K562 (cell line): ENCODE results near the gene PLEKHG1. TPM values are rescaled to one million over a fixed set of nuclear protein-coding genes. Genes with fewer than 3 reads are reported as not detected.

ENCODE experiments used
- ATAC-seq: fragments of 200-7000 bp; cut with Tn5 transposase; 3 replicates; pipeline ENCODE4 v1.9.1; 2020; ENCODE audit warnings: moderate library complexity
- BruUV-seq: library from RNA; stranded (reverse); fragments of 400-500 nt; replicated peaks from 2 replicates; lab custom pipeline; 2021; lab: Mats Ljungman, UMichigan
- CTCF ChIA-PET: fragments of 300-600 bp; formaldehyde crosslinking; extraction: SDS; loops from one replicate; lab custom pipeline; 2021; ENCODE audit warnings: low intra/inter-chr PET ratio; lab: Yijun Ruan, JAX
- POLR2A ChIA-PET: fragments of 300-600, 350-650 bp; sonication (Branson Sonifier 250); formaldehyde crosslinking; extraction: SDS; loops from one replicate; lab custom pipeline; 2021; ENCODE audit warnings: antibody characterized with exemption, inconsistent platforms; lab: Yijun Ruan, JAX
- DNase-seq, 4 experiments: peaks; one replicate each; pipeline versions ENCODE4 v3.0.0 to v3.0.0-alpha.2; 2011 to 2018; ENCODE audit warnings: low spot score in 3 of 4, mixed read lengths in 3 of 4; ENCODE audit errors: extremely low read depth in 1 of 4
- FAIRE-seq: peaks from 2 replicates; lab custom pipeline; 2011; peaks lifted over from hg19 to GRCh38; lab: Jason Lieb, UNC
- H2AFZ ChIP-seq: 2 replicates; pipeline ENCODE4 v1.6.0; 2011; ENCODE audit warnings: low read depth, low read length, control low read depth, inconsistent platforms
- H3K27ac ChIP-seq: fragments of 200-600 bp; 3 replicates; pipeline ENCODE4 v1.8.0; 2011; ENCODE audit warnings: low read depth, mild to moderate bottlenecking, control low read depth, inconsistent platforms, low read length, moderate library complexity, mixed read lengths; ENCODE audit errors: extremely low read depth
- H3K27me3 ChIP-seq, 2 experiments: fragments of 300-600 bp in 1 of 2; 2 replicates in 1 of 2; 3 replicates in 1 of 2; pipeline versions ENCODE4 v1.6.0 to v1.8.0; 2011; ENCODE audit warnings: inconsistent platforms in 2 of 2, low read length in 2 of 2, mild to moderate bottlenecking in 1 of 2, mixed read lengths in 1 of 2, moderate library complexity in 1 of 2; ENCODE audit not compliant: control insufficient read depth in 2 of 2, insufficient read depth in 2 of 2
- H3K36me3 ChIP-seq: fragments of 300-600 bp; 3 replicates; pipeline ENCODE4 v1.8.0; 2011; ENCODE audit warnings: mild to moderate bottlenecking, low read length, inconsistent platforms; ENCODE audit not compliant: control insufficient read depth, insufficient read depth
- H3K4me1 ChIP-seq, 2 experiments: fragments of 200-600 bp in 1 of 2; replicated peaks in 1 of 2; 2 replicates in 1 of 2; 3 replicates in 1 of 2; pipeline versions ENCODE4 v1.5.1 to v1.8.0; 2011; ENCODE audit warnings: inconsistent platforms in 2 of 2, low read length in 2 of 2, mild to moderate bottlenecking in 1 of 2, mixed read lengths in 1 of 2, moderate library complexity in 1 of 2; ENCODE audit not compliant: control insufficient read depth in 2 of 2, insufficient read depth in 2 of 2
- H3K4me2 ChIP-seq: 2 replicates; pipeline ENCODE4 v1.6.1; 2011; ENCODE audit warnings: low read length, control low read depth, inconsistent platforms, mixed read lengths; ENCODE audit not compliant: insufficient read depth
- H3K4me3 ChIP-seq: fragments of 200-600 bp; sonication (generic), shearing (Covaris generic); 2 replicates; pipeline ENCODE4 v1.5.1; 2016; ENCODE audit warnings: control low read depth, inconsistent platforms
- H3K79me2 ChIP-seq: fragments of 200-600 bp; 3 replicates; pipeline ENCODE4 v1.8.0; 2011; ENCODE audit warnings: low read length, inconsistent platforms; ENCODE audit not compliant: control insufficient read depth, insufficient read depth
- H3K9ac ChIP-seq, 2 experiments: 2 replicates each; pipeline versions ENCODE4 v1.6.0 to v1.6.1; 2011; ENCODE audit warnings: low read depth in 2 of 2, low read length in 2 of 2, control low read depth in 1 of 2, inconsistent platforms in 1 of 2, mild to moderate bottlenecking in 1 of 2, mixed read lengths in 1 of 2; ENCODE audit not compliant: insufficient read depth in 1 of 2
- H3K9me1 ChIP-seq: one replicate; pipeline ENCODE4 v1.6.0; 2011; ENCODE audit warnings: inconsistent platforms, mild to moderate bottlenecking, low read length, moderate library complexity; ENCODE audit not compliant: control insufficient read depth, insufficient read depth
- H3K9me3 ChIP-seq: replicated peaks from 2 replicates; pipeline ENCODE4 v1.5.1; 2011; ENCODE audit warnings: low read depth, low read length, inconsistent platforms; ENCODE audit not compliant: control insufficient read depth, insufficient read depth
- H4K20me1 ChIP-seq: replicated peaks from 2 replicates; pipeline ENCODE4 v1.6.1; 2011; ENCODE audit warnings: low read length, inconsistent platforms, mixed read lengths; ENCODE audit not compliant: control insufficient read depth, insufficient read depth
- MECOM ChIP-seq: fragments of 250-450 bp; sonication (Bioruptor Pico); IDR thresholded peaks from 2 replicates; pipeline ENCODE4 v1.8.0; 2022; ENCODE audit warnings: inconsistent platforms
- NFATC3 ChIP-seq: fragments of 450-650 bp; IDR thresholded peaks from 2 replicates; pipeline ENCODE4 v1.6.1; 2017; ENCODE audit warnings: mild to moderate bottlenecking
- SUPT5H ChIP-seq: fragments of 450-650 bp; IDR thresholded peaks from 2 replicates; pipeline ENCODE4 v1.6.1; 2016
- TCF7 ChIP-seq: sonication (generic); IDR thresholded peaks from 2 replicates; pipeline ENCODE4 v1.6.1; 2016; ENCODE audit warnings: antibody characterized with exemption, borderline replicate concordance
- THRAP3 ChIP-seq: fragments of 450-650 bp; IDR thresholded peaks from 2 replicates; pipeline ENCODE4 v1.6.1; 2016; ENCODE audit warnings: mild to moderate bottlenecking, inconsistent platforms, borderline replicate concordance
- ZBTB1 ChIP-seq: sonication (generic); formaldehyde crosslinking; IDR thresholded peaks from 2 replicates; pipeline ENCODE4 v1.8.1; 2023; ENCODE audit warnings: missing genetic modification reagents, low read depth, mild to moderate bottlenecking, borderline replicate concordance
- ZC3H11A ChIP-seq: IDR thresholded peaks from 2 replicates; pipeline ENCODE4 v1.6.1; 2012; ENCODE audit warnings: low read depth, low read length, improper control_type of control experiment
- ZNF232 ChIP-seq: sonication (generic); formaldehyde crosslinking; IDR thresholded peaks from 2 replicates; pipeline ENCODE4 v1.8.0; 2022; ENCODE audit warnings: mild to moderate bottlenecking, missing genetic modification reagents
- WGBS: fragments of 100-300 bp; shearing (Covaris generic); methylation state at CpG from one replicate; pipeline ENCODE4 v1.1.6; 2016; ENCODE audit warnings: low coverage, mixed read lengths; ENCODE audit not compliant: insufficient coverage; ENCODE audit errors: missing lambda C conversion rate; 5-methylcytosine and 5-hydroxymethylcytosine counted together
- in situ Hi-C: fragments of 300-500 bp; cut with MboI; formaldehyde crosslinking; loops from 4 replicates; pipeline ENCODE4 v1.15.0; 2018; ENCODE audit warnings: inconsistent platforms, mixed read lengths
- intact Hi-C: fragments of 100-400 bp; cut with micrococcal nuclease; formaldehyde crosslinking; loops from 2 replicates; pipeline ENCODE4 v1.14.2; 2022
- polyA plus RNA-seq, 8 experiments: library from polyadenylated mRNA; depleted of rRNA in 4 of 8; stranded (reverse) in 5 of 8; unstranded in 3 of 8; fragments of >200 nt; fragmentation: Nextera tagmentation in 2 of 8; fragmentation: Illumina TruSeq in 1 of 8; extraction: Ambion mirVana in 2 of 8; extraction: Trizol in 1 of 8; gene quantifications; 2 replicates each; pipeline versions ENCODE4 v1.2.1 to v1.2.3, GENCODE V29; 2011 to 2014; ENCODE audit warnings: inconsistent platforms in 1 of 8, missing spikeins in 1 of 8
- total RNA-seq, 7 experiments: library from RNA; depleted of rRNA in 6 of 7; stranded (reverse); fragments of >200 nt in 6 of 7; fragmentation: Illumina TruSeq in 2 of 7; extraction: Trizol in 2 of 7; gene quantifications; 2 replicates each; pipeline versions ENCODE4 v1.2.1 to v1.2.3, GENCODE V29; 2011 to 2021; ENCODE audit warnings: low replicate concordance in 1 of 7
- TF ChIP-seq, protein P1 (sequence below): fragments of 250-450 bp; sonication (Bioruptor Pico); IDR thresholded peaks from 2 replicates; pipeline ENCODE4 v1.8.0; 2021; ENCODE audit warnings: moderate library complexity, mild to moderate bottlenecking, inconsistent platforms
- TF ChIP-seq, protein P2 (sequence below): fragments of 250-450 bp; sonication (Bioruptor Pico); IDR thresholded peaks from 2 replicates; pipeline ENCODE4 v1.4.0; 2020; ENCODE audit warnings: borderline replicate concordance
- TF ChIP-seq, protein P3 (sequence below): sonication (generic); formaldehyde crosslinking; IDR thresholded peaks from 2 replicates; pipeline ENCODE4 v1.8.1; 2023; ENCODE audit warnings: missing genetic modification reagents, mild to moderate bottlenecking, borderline replicate concordance
- TF ChIP-seq, protein P4 (sequence below): IDR thresholded peaks from 3 replicates; pipeline ENCODE4 v1.6.1; 2011; ENCODE audit warnings: borderline replicate concordance, mild to moderate bottlenecking, moderate library complexity; ENCODE audit not compliant: insufficient read length; ENCODE audit errors: extremely low read depth

PLEKHG1 gene
- total and polyA plus RNA-seq, 9 of the 15 experiments (the other 6 are each of a cell fraction or from before 2014, with no cell fraction given), result 0.03 to 0.16 (median 0.03) TPM; not detected in 6

DNA sequence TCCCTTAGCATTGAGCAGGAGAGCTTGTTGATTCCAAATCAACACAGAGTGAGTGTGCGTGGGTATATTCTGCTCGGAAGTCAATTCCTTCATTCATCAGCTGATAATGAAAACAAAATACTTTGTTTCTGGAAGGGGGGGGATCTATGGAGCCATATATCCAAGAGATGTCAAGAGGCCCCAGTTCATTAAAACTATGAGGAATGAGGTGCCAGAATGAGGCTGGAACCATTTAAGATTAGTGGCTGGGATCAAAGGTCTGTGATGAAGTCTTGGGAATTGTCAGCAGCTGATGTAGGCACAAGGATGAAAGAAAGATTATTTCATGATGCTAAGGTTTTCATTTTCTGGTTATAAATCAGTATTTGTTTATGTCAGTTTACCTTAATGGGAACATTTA lies 30.5 kb upstream of the PLEKHG1 start:
- H3K9me1 ChIP-seq, result no peaks in the 10 kb centered on the region
- BruUV-seq, result no TSS peak
- peaks cover 3 to 7% of the 10 kb centered on the region in 2 experiments; a peak in 3 of 5 replicates for H3K4me1 ChIP-seq
- ChIA-PET POLR2A (interaction anchor here (0.8 kb wide), 1 partner anchor 9 kb away, joined by 3 read pairs; no protein-coding TSS in a partner anchor), CTCF (no interaction called here)
- intact Hi-C loops (no loop called here), in situ Hi-C loops (no loop called here)
- no peak overlapping the region for H3K27ac ChIP-seq
- no peak overlapping the region for H3K4me2 ChIP-seq
- no peak overlapping the region for H3K4me3 ChIP-seq
- ATAC-seq (no peak), FAIRE-seq (no peak), DNase-seq (no peak)
- H3K36me3 ChIP-seq, result no peaks in the 10 kb centered on the region
- H4K20me1 ChIP-seq, result no peaks in the 10 kb centered on the region; the same call in 1 of the 2 replicates
- peaks cover 9 to 14% of the 10 kb centered on the region in 2 experiments; a peak in 4 of 5 replicates for H3K27me3 ChIP-seq
- H2AFZ ChIP-seq, result no peak overlapping the region
- WGBS, result 4% methylated on average over 2 of the region's 2 CpGs
- TF ChIP-seq NFATC3 (no peak), ZC3H11A (no peak), MECOM (no peak), ZBTB1 (CRISPR knock-in tag) (no peak), ZNF232 (CRISPR knock-in tag) (no peak), TCF7 (no peak), SUPT5H (no peak), THRAP3 (no peak)
- TF ChIP-seq, protein P1, sequence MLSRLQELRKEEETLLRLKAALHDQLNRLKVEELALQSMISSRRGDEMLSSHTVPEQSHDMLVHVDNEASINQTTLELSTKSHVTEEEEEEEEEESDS (CRISPR knock-in tag), result no peak
- TF ChIP-seq, protein P2, sequence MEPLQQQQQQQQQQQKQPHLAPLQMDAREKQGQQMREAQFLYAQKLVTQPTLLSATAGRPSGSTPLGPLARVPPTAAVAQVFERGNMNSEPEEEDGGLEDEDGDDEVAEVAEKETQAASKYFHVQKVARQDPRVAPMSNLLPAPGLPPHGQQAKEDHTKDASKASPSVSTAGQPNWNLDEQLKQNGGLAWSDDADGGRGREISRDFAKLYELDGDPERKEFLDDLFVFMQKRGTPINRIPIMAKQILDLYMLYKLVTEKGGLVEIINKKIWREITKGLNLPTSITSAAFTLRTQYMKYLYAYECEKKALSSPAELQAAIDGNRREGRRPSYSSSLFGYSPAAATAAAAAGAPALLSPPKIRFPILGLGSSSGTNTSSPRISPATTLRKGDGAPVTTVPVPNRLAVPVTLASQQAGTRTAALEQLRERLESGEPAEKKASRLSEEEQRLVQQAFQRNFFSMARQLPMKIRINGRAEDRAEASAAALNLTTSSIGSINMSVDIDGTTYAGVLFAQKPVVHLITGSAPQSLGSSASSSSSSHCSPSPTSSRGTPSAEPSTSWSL (CRISPR knock-in tag), result no peak
- TF ChIP-seq, protein P3, sequence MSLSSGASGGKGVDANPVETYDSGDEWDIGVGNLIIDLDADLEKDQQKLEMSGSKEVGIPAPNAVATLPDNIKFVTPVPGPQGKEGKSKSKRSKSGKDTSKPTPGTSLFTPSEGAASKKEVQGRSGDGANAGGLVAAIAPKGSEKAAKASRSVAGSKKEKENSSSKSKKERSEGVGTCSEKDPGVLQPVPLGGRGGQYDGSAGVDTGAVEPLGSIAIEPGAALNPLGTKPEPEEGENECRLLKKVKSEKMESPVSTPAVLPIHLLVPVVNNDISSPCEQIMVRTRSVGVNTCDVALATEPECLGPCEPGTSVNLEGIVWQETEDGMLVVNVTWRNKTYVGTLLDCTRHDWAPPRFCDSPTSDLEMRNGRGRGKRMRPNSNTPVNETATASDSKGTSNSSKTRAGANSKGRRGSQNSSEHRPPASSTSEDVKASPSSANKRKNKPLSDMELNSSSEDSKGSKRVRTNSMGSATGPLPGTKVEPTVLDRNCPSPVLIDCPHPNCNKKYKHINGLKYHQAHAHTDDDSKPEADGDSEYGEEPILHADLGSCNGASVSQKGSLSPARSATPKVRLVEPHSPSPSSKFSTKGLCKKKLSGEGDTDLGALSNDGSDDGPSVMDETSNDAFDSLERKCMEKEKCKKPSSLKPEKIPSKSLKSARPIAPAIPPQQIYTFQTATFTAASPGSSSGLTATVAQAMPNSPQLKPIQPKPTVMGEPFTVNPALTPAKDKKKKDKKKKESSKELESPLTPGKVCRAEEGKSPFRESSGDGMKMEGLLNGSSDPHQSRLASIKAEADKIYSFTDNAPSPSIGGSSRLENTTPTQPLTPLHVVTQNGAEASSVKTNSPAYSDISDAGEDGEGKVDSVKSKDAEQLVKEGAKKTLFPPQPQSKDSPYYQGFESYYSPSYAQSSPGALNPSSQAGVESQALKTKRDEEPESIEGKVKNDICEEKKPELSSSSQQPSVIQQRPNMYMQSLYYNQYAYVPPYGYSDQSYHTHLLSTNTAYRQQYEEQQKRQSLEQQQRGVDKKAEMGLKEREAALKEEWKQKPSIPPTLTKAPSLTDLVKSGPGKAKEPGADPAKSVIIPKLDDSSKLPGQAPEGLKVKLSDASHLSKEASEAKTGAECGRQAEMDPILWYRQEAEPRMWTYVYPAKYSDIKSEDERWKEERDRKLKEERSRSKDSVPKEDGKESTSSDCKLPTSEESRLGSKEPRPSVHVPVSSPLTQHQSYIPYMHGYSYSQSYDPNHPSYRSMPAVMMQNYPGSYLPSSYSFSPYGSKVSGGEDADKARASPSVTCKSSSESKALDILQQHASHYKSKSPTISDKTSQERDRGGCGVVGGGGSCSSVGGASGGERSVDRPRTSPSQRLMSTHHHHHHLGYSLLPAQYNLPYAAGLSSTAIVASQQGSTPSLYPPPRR (CRISPR knock-in tag), result no peak
- TF ChIP-seq, protein P4, sequence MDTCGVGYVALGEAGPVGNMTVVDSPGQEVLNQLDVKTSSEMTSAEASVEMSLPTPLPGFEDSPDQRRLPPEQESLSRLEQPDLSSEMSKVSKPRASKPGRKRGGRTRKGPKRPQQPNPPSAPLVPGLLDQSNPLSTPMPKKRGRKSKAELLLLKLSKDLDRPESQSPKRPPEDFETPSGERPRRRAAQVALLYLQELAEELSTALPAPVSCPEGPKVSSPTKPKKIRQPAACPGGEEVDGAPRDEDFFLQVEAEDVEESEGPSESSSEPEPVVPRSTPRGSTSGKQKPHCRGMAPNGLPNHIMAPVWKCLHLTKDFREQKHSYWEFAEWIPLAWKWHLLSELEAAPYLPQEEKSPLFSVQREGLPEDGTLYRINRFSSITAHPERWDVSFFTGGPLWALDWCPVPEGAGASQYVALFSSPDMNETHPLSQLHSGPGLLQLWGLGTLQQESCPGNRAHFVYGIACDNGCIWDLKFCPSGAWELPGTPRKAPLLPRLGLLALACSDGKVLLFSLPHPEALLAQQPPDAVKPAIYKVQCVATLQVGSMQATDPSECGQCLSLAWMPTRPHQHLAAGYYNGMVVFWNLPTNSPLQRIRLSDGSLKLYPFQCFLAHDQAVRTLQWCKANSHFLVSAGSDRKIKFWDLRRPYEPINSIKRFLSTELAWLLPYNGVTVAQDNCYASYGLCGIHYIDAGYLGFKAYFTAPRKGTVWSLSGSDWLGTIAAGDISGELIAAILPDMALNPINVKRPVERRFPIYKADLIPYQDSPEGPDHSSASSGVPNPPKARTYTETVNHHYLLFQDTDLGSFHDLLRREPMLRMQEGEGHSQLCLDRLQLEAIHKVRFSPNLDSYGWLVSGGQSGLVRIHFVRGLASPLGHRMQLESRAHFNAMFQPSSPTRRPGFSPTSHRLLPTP, result no peak
- H3K9me3 ChIP-seq, result no peaks in the 10 kb centered on the region
- H3K79me2 ChIP-seq, result no peaks in the 10 kb centered on the region
- H3K9ac ChIP-seq, result no peak overlapping the region
